PFSK-1 (cell line): ENCODE results near the gene HRH3.

Source experiments
- POLR2AphosphoS5 ChIP-seq: IDR thresholded peaks from 2 replicates; pipeline ENCODE4 v1.6.1; 2012; ENCODE audit warnings: low read depth, mild to moderate bottlenecking, control low read depth, low read length, moderate library complexity
- SIN3A ChIP-seq: IDR thresholded peaks from 2 replicates; pipeline ENCODE4 v1.6.1; 2012; ENCODE audit warnings: mild to moderate bottlenecking, low read length, moderate library complexity, borderline replicate concordance; ENCODE audit not compliant: insufficient read depth

GRCh38 chr20:62195075-62195405 is 25.0 kb downstream of the HRH3 start:
- no peak for TF ChIP-seq SIN3A
- no peak for TF ChIP-seq POLR2AphosphoS5
